ENCODE measurements around the gene SMC5. TPM values are rescaled to one million over a fixed set of nuclear protein-coding genes. Genes with fewer than 3 reads are reported as not detected.
A peak's percentile ranks its signal among the peaks of the same experiment; 100 is the strongest.

SMC5 gene
- total RNA-seq = 14.6 TPM

DNA sequence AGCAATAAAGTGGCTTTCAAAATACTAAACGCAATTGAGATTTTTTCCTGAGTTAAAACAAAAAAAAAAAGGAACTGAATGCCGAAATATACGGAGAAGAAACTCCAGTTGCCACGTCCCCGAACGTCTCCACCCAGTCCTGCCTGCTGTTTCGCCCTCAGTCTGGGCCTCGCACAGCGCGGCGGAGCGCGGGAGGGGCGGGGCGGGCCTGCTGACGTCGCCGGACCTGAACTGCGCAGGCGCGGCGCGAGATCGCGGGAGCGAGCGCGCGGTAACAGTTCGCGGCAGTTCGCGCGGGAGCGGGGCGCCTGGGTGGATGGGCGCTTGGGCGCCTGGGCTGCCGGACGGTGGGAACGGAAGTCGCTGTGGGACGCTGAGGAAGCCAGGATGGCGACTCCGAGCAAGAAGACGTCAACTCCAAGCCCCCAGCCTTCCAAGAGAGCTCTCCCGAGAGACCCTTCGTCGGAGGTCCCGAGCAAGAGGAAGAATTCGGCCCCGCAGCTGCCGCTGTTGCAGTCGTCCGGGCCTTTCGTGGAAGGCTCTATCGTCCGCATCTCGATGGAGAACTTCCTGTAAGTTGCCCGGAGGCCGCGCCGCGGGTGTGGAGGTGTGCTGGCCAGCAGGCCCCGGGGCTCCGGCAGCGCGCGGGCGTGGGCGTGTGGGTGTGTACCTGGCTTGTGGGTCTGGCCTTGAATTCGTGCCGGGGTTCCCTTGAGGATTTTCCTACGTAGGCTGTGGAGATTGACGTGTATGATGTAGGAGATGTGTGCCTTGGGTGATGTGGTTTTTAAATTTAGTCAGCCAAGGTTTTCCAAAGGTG, at the start of gene SMC5:
TSS of gene SMC5 (plus strand) at position 287 of the 820 bp plus-strand sequence. CDS start at position 388, 101 bp downstream.
- no peaks in the 10 kb centered on the region for H3K27me3 ChIP-seq (ENCODE audit: control insufficient read depth in 3 of 3, insufficient read depth in 3 of 3, low read length in 3 of 3)
- peaks cover 0 to 4% (median 4%) of the 10 kb centered on the region in 3 donors for H3K36me3 ChIP-seq (ENCODE audit: control insufficient read depth in 3 of 3, insufficient read depth in 3 of 3, low read length in 3 of 3)
- H3K4me3 ChIP-seq (ENCODE audit: low read length in 3 of 3) = peak within 1 kb of the TSS; percentile 90 to 95 (median 93)
- H3K4me1 ChIP-seq (ENCODE audit: control insufficient read depth in 3 of 3, insufficient read depth in 3 of 3, low read length in 3 of 3) = peaks cover 17 to 41% (median 37%) of the 10 kb centered on the region in 3 donors
- H3K9ac ChIP-seq (ENCODE audit: low read depth in 1 of 3, low read length in 3 of 3) = peak within 1 kb of the TSS; percentile 93 to 99 (median 95)
- H3K27ac ChIP-seq (ENCODE audit: low read depth, low read length) = peak within 1 kb of the TSS; percentile 93
- no peaks in the 10 kb centered on the region for H3K9me3 ChIP-seq (ENCODE audit: control insufficient read depth in 3 of 3, low read length in 3 of 3)

GRCh38 chr9:70217029-70217428, 41.7 kb upstream of the SMC5 start:
- peaks cover 0 to 2% (median 0%) of the 10 kb centered on the region in 3 donors for H3K9me3 ChIP-seq (ENCODE audit: control insufficient read depth in 3 of 3, low read length in 3 of 3)
- no peaks in the 10 kb centered on the region for H3K27me3 ChIP-seq (ENCODE audit: control insufficient read depth in 3 of 3, insufficient read depth in 3 of 3, low read length in 3 of 3)
- no peak overlapping the region for H3K27ac ChIP-seq (ENCODE audit: low read depth, low read length)
- H3K4me3 ChIP-seq (ENCODE audit: low read length in 3 of 3) = no peak overlapping the region
- peaks cover 0 to 3% (median 0%) of the 10 kb centered on the region in 3 donors for H3K36me3 ChIP-seq (ENCODE audit: control insufficient read depth in 3 of 3, insufficient read depth in 3 of 3, low read length in 3 of 3)
- no peaks in the 10 kb centered on the region for H3K4me1 ChIP-seq (ENCODE audit: control insufficient read depth in 3 of 3, insufficient read depth in 3 of 3, low read length in 3 of 3)
- no peak overlapping the region for H3K9ac ChIP-seq (ENCODE audit: low read depth in 1 of 3, low read length in 3 of 3)

GRCh38 chr9:70218767-70219166, 40.0 kb upstream of the SMC5 start:
- Histone ChIP-seq H3K4me3 (ENCODE audit: low read length in 3 of 3) (no peak overlapping the region), H3K27ac (ENCODE audit: low read depth, low read length) (no peak overlapping the region), H3K27me3 (ENCODE audit: control insufficient read depth in 3 of 3, insufficient read depth in 3 of 3, low read length in 3 of 3) (no peaks in the 10 kb centered on the region), H3K9me3 (ENCODE audit: control insufficient read depth in 3 of 3, low read length in 3 of 3) (no peaks in the 10 kb centered on the region), H3K9ac (ENCODE audit: low read depth in 1 of 3, low read length in 3 of 3) (no peak overlapping the region), H3K4me1 (ENCODE audit: control insufficient read depth in 3 of 3, insufficient read depth in 3 of 3, low read length in 3 of 3) (no peaks in the 10 kb centered on the region), H3K36me3 (ENCODE audit: control insufficient read depth in 3 of 3, insufficient read depth in 3 of 3, low read length in 3 of 3) (peaks cover 0 to 3% (median 0%) of the 10 kb centered on the region in 3 donors)

GRCh38 chr9:70220216-70220615, 38.6 kb upstream of the SMC5 start:
- H3K4me3 ChIP-seq (ENCODE audit: low read length in 3 of 3) = no peak overlapping the region
- no peak overlapping the region for H3K27ac ChIP-seq (ENCODE audit: low read depth, low read length)
- H3K36me3 ChIP-seq (ENCODE audit: control insufficient read depth in 3 of 3, insufficient read depth in 3 of 3, low read length in 3 of 3) = peaks cover 0 to 3% (median 0%) of the 10 kb centered on the region in 3 donors
- H3K9me3 ChIP-seq (ENCODE audit: control insufficient read depth in 3 of 3, low read length in 3 of 3) = no peaks in the 10 kb centered on the region
- no peaks in the 10 kb centered on the region for H3K27me3 ChIP-seq (ENCODE audit: control insufficient read depth in 3 of 3, insufficient read depth in 3 of 3, low read length in 3 of 3)
- no peaks in the 10 kb centered on the region for H3K4me1 ChIP-seq (ENCODE audit: control insufficient read depth in 3 of 3, insufficient read depth in 3 of 3, low read length in 3 of 3)
- no peak overlapping the region for H3K9ac ChIP-seq (ENCODE audit: low read depth in 1 of 3, low read length in 3 of 3)

GRCh38 chr9:70222354-70222753, 36.4 kb upstream of the SMC5 start:
- H3K36me3 ChIP-seq (ENCODE audit: control insufficient read depth in 3 of 3, insufficient read depth in 3 of 3, low read length in 3 of 3) = peaks cover 0 to 3% (median 0%) of the 10 kb centered on the region in 3 donors
- H3K9ac ChIP-seq (ENCODE audit: low read depth in 1 of 3, low read length in 3 of 3) = no peak overlapping the region
- H3K27me3 ChIP-seq (ENCODE audit: control insufficient read depth in 3 of 3, insufficient read depth in 3 of 3, low read length in 3 of 3) = no peaks in the 10 kb centered on the region

DNA sequence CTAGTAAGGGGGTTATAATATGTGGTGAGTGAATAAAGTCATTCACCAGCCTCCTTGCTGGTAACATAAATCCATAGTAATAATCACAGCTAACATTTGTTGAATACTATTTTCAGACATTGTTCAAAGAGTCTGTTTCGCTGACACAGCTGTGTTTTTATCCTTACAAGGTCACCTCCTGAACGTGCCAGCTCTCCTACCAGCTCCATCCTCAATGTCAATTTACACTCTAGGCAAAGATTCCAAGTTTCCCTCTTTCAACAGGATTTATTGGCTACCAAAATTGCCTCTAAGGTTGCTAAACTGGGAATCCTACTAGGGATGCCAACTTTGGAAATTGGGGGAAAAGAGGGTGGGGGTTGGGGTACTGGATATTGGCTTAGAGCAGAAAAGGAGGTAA, 30.7 kb upstream of the SMC5 start:
- H3K9me3 ChIP-seq (ENCODE audit: control insufficient read depth in 3 of 3, low read length in 3 of 3) = no peaks in the 10 kb centered on the region
- no peaks in the 10 kb centered on the region for H3K36me3 ChIP-seq (ENCODE audit: control insufficient read depth in 3 of 3, insufficient read depth in 3 of 3, low read length in 3 of 3)
- peak overlapping the region in 1 of 3 donors; percentile 9 for H3K9ac ChIP-seq (ENCODE audit: low read depth in 1 of 3, low read length in 3 of 3)
- no peak overlapping the region for H3K4me3 ChIP-seq (ENCODE audit: low read length in 3 of 3)
- peak overlapping the region; percentile 43 for H3K27ac ChIP-seq (ENCODE audit: low read depth, low read length)
- no peaks in the 10 kb centered on the region for H3K27me3 ChIP-seq (ENCODE audit: control insufficient read depth in 3 of 3, insufficient read depth in 3 of 3, low read length in 3 of 3)
- H3K4me1 ChIP-seq (ENCODE audit: control insufficient read depth in 3 of 3, insufficient read depth in 3 of 3, low read length in 3 of 3) = peaks cover 6 to 12% (median 10%) of the 10 kb centered on the region in 3 donors

More at GRCh38 chr9:70222354-70222753, 36.4 kb upstream of the SMC5 start:
- no peaks in the 10 kb centered on the region for H3K9me3 ChIP-seq (ENCODE audit: control insufficient read depth in 3 of 3, low read length in 3 of 3)
- H3K4me3 ChIP-seq (ENCODE audit: low read length in 3 of 3) = no peak overlapping the region
- no peaks in the 10 kb centered on the region for H3K4me1 ChIP-seq (ENCODE audit: control insufficient read depth in 3 of 3, insufficient read depth in 3 of 3, low read length in 3 of 3)
- no peak overlapping the region for H3K27ac ChIP-seq (ENCODE audit: low read depth, low read length)

GRCh38 chr9:70228611-70229010, 30.2 kb upstream of the SMC5 start:
- Histone ChIP-seq H3K9ac (ENCODE audit: low read depth in 1 of 3, low read length in 3 of 3) (no peak overlapping the region), H3K36me3 (ENCODE audit: control insufficient read depth in 3 of 3, insufficient read depth in 3 of 3, low read length in 3 of 3) (no peaks in the 10 kb centered on the region), H3K27ac (ENCODE audit: low read depth, low read length) (peak overlapping the region; percentile 43), H3K27me3 (ENCODE audit: control insufficient read depth in 3 of 3, insufficient read depth in 3 of 3, low read length in 3 of 3) (no peaks in the 10 kb centered on the region), H3K4me3 (ENCODE audit: low read length in 3 of 3) (no peak overlapping the region), H3K4me1 (ENCODE audit: control insufficient read depth in 3 of 3, insufficient read depth in 3 of 3, low read length in 3 of 3) (peaks cover 6 to 12% (median 10%) of the 10 kb centered on the region in 3 donors), H3K9me3 (ENCODE audit: control insufficient read depth in 3 of 3, low read length in 3 of 3) (no peaks in the 10 kb centered on the region)

- H3K36me3 ChIP-seq (ENCODE audit: control insufficient read depth in 3 of 3, insufficient read depth in 3 of 3, low read length in 3 of 3) = no peaks in the 10 kb centered on the region
- no peaks in the 10 kb centered on the region for H3K9me3 ChIP-seq (ENCODE audit: control insufficient read depth in 3 of 3, low read length in 3 of 3)
- H3K4me3 ChIP-seq (ENCODE audit: low read length in 3 of 3) = no peak overlapping the region
- H3K9ac ChIP-seq (ENCODE audit: low read depth in 1 of 3, low read length in 3 of 3) = no peak overlapping the region
- H3K27ac ChIP-seq (ENCODE audit: low read depth, low read length) = peak overlapping the region; percentile 43
- peaks cover 6 to 12% (median 10%) of the 10 kb centered on the region in 3 donors for H3K4me1 ChIP-seq (ENCODE audit: control insufficient read depth in 3 of 3, insufficient read depth in 3 of 3, low read length in 3 of 3)
- H3K27me3 ChIP-seq (ENCODE audit: control insufficient read depth in 3 of 3, insufficient read depth in 3 of 3, low read length in 3 of 3) = no peaks in the 10 kb centered on the region
Measured at GRCh38 chr9:70229026-70229425, 29.8 kb upstream of the SMC5 start.

DNA sequence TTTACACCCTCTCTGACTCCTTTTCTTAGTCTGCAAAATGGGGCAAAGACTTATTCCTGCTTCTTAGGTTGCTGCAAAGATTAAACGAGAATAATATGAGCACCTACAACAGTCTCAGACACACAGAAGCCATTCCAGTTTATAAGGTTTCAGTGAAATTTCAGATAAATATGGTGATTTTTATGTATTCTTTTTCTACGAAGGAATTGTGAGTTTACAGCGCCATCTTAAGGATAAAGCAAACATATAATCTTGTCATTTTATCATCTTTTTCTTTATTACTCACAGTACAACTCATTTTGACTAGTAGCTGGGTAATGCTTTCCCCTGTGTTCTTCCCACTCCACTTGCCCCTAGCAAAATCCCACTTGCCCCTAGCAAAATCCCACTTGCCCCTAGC, 29.2 kb upstream of the SMC5 start:
- no peaks in the 10 kb centered on the region for H3K27me3 ChIP-seq (ENCODE audit: control insufficient read depth in 3 of 3, insufficient read depth in 3 of 3, low read length in 3 of 3)
- H3K9ac ChIP-seq (ENCODE audit: low read depth in 1 of 3, low read length in 3 of 3) = no peak overlapping the region
- H3K4me1 ChIP-seq (ENCODE audit: control insufficient read depth in 3 of 3, insufficient read depth in 3 of 3, low read length in 3 of 3) = peaks cover 6 to 12% (median 10%) of the 10 kb centered on the region in 3 donors
- no peaks in the 10 kb centered on the region for H3K36me3 ChIP-seq (ENCODE audit: control insufficient read depth in 3 of 3, insufficient read depth in 3 of 3, low read length in 3 of 3)
- H3K9me3 ChIP-seq (ENCODE audit: control insufficient read depth in 3 of 3, low read length in 3 of 3) = no peaks in the 10 kb centered on the region
- H3K27ac ChIP-seq (ENCODE audit: low read depth, low read length) = no peak overlapping the region
- peak overlapping the region in 1 of 3 donors; percentile 17 for H3K4me3 ChIP-seq (ENCODE audit: low read length in 3 of 3)

DNA sequence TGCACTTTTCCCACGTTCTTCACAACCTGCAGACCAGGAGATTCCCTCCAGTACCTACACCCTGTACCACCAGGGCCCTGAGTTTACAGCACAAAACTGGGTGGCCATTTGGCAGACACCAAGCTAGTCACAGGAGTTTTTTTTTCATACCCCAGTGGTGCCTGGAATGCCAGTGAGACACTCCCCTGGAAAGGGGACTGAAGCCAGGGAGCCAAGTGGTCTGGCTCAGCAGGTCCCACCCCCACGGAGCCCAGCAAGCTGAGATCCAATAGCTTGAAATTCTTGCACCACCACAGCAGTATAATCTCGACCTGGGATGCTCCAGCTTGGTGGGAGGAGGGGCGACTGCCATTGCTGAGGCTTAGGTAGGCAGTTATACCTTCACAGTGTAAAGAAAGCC, 26.3 kb upstream of the SMC5 start:
- no peak overlapping the region for H3K27ac ChIP-seq (ENCODE audit: low read depth, low read length)
- no peak overlapping the region for H3K9ac ChIP-seq (ENCODE audit: low read depth in 1 of 3, low read length in 3 of 3)
- H3K27me3 ChIP-seq (ENCODE audit: control insufficient read depth in 3 of 3, insufficient read depth in 3 of 3, low read length in 3 of 3) = no peaks in the 10 kb centered on the region
- peaks cover 6 to 12% (median 10%) of the 10 kb centered on the region in 3 donors for H3K4me1 ChIP-seq (ENCODE audit: control insufficient read depth in 3 of 3, insufficient read depth in 3 of 3, low read length in 3 of 3)
- no peaks in the 10 kb centered on the region for H3K36me3 ChIP-seq (ENCODE audit: control insufficient read depth in 3 of 3, insufficient read depth in 3 of 3, low read length in 3 of 3)
- no peak overlapping the region for H3K4me3 ChIP-seq (ENCODE audit: low read length in 3 of 3)
- no peaks in the 10 kb centered on the region for H3K9me3 ChIP-seq (ENCODE audit: control insufficient read depth in 3 of 3, low read length in 3 of 3)

All from skeletal muscle tissue (tissue), 4 donors.